HG02798 (cell line): ENCODE data around the gene DENND5B.

Source experiments
- ATAC-seq: cut with Tn5 transposase; IDR thresholded peaks from one replicate; pipeline ENCODE4 v1.9.1; 2021; ENCODE audit warnings: mild to moderate bottlenecking; ENCODE audit not compliant: unreplicated experiment, poor library complexity

DENND5B gene

GRCh38 chr12:31353750-31354708, 236.9 kb downstream of the DENND5B start:
- no peak for ATAC-seq

- ATAC-seq, result no peak
These were observed 244.7 kb downstream of the DENND5B start for GRCh38 chr12:31346267-31346666.

- ATAC-seq, result no peak
These were observed 247.8 kb downstream of the DENND5B start for GRCh38 chr12:31343139-31343538.

GRCh38 chr12:31342286-31342685, 248.7 kb downstream of the DENND5B start:
- no peak for ATAC-seq

GRCh38 chr12:31339831-31340622, 250.9 kb downstream of the DENND5B start:
- no peak for ATAC-seq

GRCh38 chr12:31337952-31338351, 253.0 kb downstream of the DENND5B start:
- no peak for ATAC-seq
